Common myeloid progenitor, CD34-positive (primary cell): ENCODE data around the gene CEP128.

Experiments used
- CTCF ChIA-PET: fragments of 350-600 bp; sonication (Branson Sonifier 250); formaldehyde crosslinking; loops from one replicate; lab custom pipeline; 2021; ENCODE audit warnings: antibody characterized with exemption; lab: Charles Lee
- POLR2A ChIA-PET: fragments of 350-600 bp; sonication (Branson Sonifier 250); formaldehyde crosslinking; loops from one replicate; lab custom pipeline; 2021; ENCODE audit warnings: antibody characterized with exemption; lab: Charles Lee
- DNase-seq, 3 donors: peaks; one replicate each; pipeline versions ENCODE4 v3.0.0 to v3.0.0-alpha.2; 2013
- H3K27ac ChIP-seq, 2 experiments: 1 replicate in 1 of 2; 2 replicates in 1 of 2; pipeline ENCODE4 v1.7.0; 2013; ENCODE audit warnings: inconsistent platforms in 2 of 2, low read length in 2 of 2, mild to moderate bottlenecking in 2 of 2, low read depth in 1 of 2, moderate library complexity in 1 of 2; ENCODE audit not compliant: severe bottlenecking in 2 of 2, insufficient read depth in 1 of 2, poor library complexity in 1 of 2
- H3K27me3 ChIP-seq, 5 experiments: replicated peaks in 2 of 5; 1 replicate in 3 of 5; 2 replicates in 2 of 5; pipeline versions ENCODE4 v1.6.1 to v1.7.0; 2013; ENCODE audit warnings: low read length in 4 of 5, mild to moderate bottlenecking in 2 of 5, moderate library complexity in 2 of 5, inconsistent platforms in 1 of 5; ENCODE audit not compliant: insufficient read depth in 5 of 5, control insufficient read depth in 4 of 5
- H3K36me3 ChIP-seq, 4 experiments: 1 replicate in 2 of 4; 2 replicates in 2 of 4; pipeline versions ENCODE4 v1.6.1 to v1.7.0; 2013; ENCODE audit warnings: low read length in 3 of 4, control low read depth in 1 of 4, mild to moderate bottlenecking in 1 of 4; ENCODE audit not compliant: control insufficient read depth in 4 of 4, insufficient read depth in 4 of 4
- H3K4me1 ChIP-seq, 4 experiments: 1 replicate in 3 of 4; 2 replicates in 1 of 4; pipeline versions ENCODE4 v1.6.1 to v1.7.1; 2013; ENCODE audit warnings: low read length in 3 of 4, mild to moderate bottlenecking in 3 of 4, control low read depth in 1 of 4, inconsistent platforms in 1 of 4, moderate library complexity in 1 of 4; ENCODE audit not compliant: control insufficient read depth in 4 of 4, insufficient read depth in 4 of 4; ENCODE audit errors: control extremely low read depth in 1 of 4
- H3K4me3 ChIP-seq, 7 experiments: 1 replicate in 4 of 7; 2 replicates in 3 of 7; pipeline versions ENCODE4 v1.5.1 to v1.7.0; 2013; ENCODE audit warnings: mild to moderate bottlenecking in 7 of 7, low read length in 6 of 7, moderate library complexity in 6 of 7, inconsistent platforms in 2 of 7, low read depth in 2 of 7, control low read depth in 1 of 7; ENCODE audit not compliant: insufficient read depth in 4 of 7, control insufficient read depth in 1 of 7; ENCODE audit errors: extremely low read depth in 1 of 7
- H3K9me3 ChIP-seq, 5 experiments: 1 replicate in 4 of 5; 2 replicates in 1 of 5; pipeline versions ENCODE4 v1.6.1 to v1.7.1; 2013; ENCODE audit warnings: low read length in 4 of 5, mild to moderate bottlenecking in 2 of 5, inconsistent platforms in 1 of 5, low read depth in 1 of 5, moderate library complexity in 1 of 5; ENCODE audit not compliant: control insufficient read depth in 4 of 5, insufficient read depth in 2 of 5; ENCODE audit errors: control extremely low read depth in 1 of 5
- WGBS: methylation state at CpG from one replicate; pipeline ENCODE4 v1.1.5; 2013; ENCODE audit not compliant: insufficient coverage; 5-methylcytosine and 5-hydroxymethylcytosine counted together

Gene CEP128

DNA sequence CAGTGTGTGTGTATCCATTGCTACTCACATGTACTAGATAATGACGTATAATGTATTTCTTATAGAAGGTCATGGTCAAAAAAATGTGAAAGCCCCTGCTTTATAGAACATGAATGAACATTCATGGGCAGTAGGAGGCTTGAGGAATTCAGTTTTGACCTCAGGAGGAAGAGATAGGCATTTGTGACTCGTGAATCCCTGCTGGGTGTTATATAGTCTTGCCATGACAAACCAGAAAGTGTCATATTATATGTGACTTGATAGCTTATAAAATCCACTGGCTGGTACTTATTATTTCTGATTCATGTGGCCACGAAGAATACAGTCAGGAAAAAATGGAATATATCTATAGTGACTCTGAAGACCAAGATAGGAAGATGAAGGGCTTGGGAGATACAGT is 287.6 kb downstream of the CEP128 start:
- no peak for DNase-seq
- Histone ChIP-seq H3K4me3 (no peak overlapping the region), H3K4me1 (no peaks in the 10 kb centered on the region), H3K27ac (no peak overlapping the region), H3K9me3 (peaks cover 0 to 1% (median 0%) of the 10 kb centered on the region in 5 experiments), H3K36me3 (peaks cover 0 to 2% (median 0%) of the 10 kb centered on the region in 4 experiments), H3K27me3 (no peaks in the 10 kb centered on the region)
- WGBS, result 100% methylated on average over 3 of the region's 3 CpGs
- ChIA-PET POLR2A (no interaction called here), CTCF (no interaction called here)

DNA sequence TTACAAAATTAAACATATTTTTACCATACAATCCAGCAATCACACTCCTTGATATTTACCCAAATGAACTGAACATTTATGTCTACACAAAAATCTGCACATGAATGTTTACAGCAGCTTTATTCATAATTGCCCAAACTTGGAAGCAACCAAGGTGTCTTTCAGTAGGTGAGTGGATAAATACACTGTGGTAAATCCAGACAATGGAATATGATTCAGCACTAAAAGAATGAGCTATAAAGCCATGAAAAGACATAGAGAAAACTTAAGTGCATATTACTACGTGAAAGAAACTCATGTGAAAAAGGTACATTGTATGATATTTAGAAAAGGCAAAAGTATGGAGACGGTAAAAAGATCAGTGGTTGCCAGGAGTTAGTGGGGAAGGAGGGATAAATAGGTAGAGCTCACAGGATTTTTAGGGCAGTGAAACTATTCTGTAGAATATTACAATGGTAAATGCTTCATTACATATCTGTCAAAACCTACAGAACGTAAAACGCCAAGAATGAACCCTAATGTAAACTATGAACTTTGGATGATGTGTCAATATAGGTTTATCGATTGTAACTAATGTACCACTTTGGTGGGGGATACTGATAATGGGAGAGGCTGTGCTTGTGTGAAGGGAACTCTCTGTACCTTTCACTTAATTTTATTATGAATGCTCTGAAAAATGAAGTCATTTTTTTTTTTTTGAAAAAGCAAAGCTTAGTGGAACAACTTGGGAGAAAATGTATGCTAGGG is 295.7 kb downstream of the CEP128 start:
- no peak for DNase-seq
- Histone ChIP-seq H3K4me1 (no peaks in the 10 kb centered on the region), H3K27ac (no peak overlapping the region), H3K36me3 (peaks cover 0 to 2% (median 1%) of the 10 kb centered on the region in 4 experiments), H3K4me3 (no peak overlapping the region), H3K27me3 (no peaks in the 10 kb centered on the region), H3K9me3 (no peaks in the 10 kb centered on the region)
- CTCF ChIA-PET, result no interaction called here
- 100% methylated on average over 4 of the region's 5 CpGs for WGBS
- POLR2A ChIA-PET, result no interaction called here

DNA sequence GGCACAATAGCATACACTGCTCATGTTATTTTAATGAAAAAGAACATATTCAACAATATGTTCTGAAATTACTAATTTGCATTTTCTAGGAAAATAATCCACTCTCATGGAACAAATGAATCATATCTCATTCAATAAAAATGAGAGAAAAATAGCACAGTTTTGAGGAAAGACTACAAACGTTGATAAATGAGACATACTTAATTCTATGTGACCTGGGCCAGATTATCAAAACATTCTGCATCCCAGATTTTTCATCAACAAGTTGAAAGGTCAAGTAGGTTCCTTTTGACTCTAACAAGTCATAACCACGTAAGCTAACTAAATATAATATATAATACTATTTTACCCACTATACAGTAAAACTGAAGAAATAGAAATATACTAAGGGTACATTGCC is 296.7 kb downstream of the CEP128 start:
- WGBS, result no CpG with 5 or more reads among the region's 2 CpGs
- peaks cover 0 to 2% (median 1%) of the 10 kb centered on the region in 4 experiments for H3K36me3 ChIP-seq
- ChIA-PET POLR2A (no interaction called here), CTCF (no interaction called here)
- H3K9me3 ChIP-seq, result no peaks in the 10 kb centered on the region
- H3K27me3 ChIP-seq, result no peaks in the 10 kb centered on the region
- no peaks in the 10 kb centered on the region for H3K4me1 ChIP-seq
- no peak overlapping the region for H3K27ac ChIP-seq
- no peak overlapping the region for H3K4me3 ChIP-seq
- no peak for DNase-seq

DNA sequence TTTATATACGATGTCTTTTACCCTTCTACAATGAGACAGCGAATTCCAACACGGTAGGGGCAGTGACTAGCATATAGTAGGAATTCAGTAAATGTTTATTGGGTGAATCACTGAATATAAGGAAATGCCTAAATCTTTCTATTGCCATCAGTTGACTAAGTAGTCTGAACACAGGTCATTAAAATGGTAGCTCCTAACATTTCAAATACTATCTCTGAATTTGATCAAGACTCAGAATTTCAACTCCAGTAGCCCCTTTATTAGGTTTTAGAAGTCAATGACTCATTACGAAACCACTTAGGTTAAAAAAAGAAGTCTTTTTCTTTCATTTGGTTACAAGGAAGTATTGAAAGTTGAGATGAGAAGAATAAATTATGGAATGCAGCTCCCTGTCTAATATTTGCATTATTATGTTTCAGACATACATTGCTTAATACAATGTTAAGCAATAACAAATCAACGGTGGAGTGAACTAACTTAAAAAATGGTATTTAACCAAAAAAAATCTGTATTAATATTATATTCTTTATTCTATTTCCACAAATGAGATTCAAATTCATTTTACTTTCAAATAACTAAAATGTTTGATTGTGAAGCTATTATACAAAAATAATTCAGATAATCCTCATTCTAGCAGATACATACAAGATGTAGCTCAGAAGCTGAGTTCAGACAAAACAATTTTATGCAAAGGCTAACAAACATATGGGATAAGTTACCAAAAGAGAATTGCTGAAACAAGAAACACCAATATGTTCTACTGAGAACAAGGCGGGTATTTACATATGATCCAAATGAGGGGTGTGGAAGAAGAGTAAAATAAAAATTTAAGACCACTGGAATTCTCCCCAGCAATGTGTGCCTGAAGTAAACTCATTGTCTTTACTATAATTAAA is 302.7 kb downstream of the CEP128 start:
- Histone ChIP-seq H3K36me3 (peaks cover 0 to 2% (median 0%) of the 10 kb centered on the region in 4 experiments), H3K27ac (no peak overlapping the region), H3K4me1 (no peaks in the 10 kb centered on the region), H3K9me3 (no peaks in the 10 kb centered on the region), H3K27me3 (no peaks in the 10 kb centered on the region), H3K4me3 (no peak overlapping the region)
- 100% methylated on average over 2 of the region's 6 CpGs for WGBS
- ChIA-PET POLR2A (no interaction called here), CTCF (no interaction called here)
- DNase-seq, result no peak

- 100% methylated on average over 5 of the region's 10 CpGs for WGBS
Observed at GRCh38 chr14:80637756-80638619, 303.6 kb downstream of the CEP128 start.

DNA sequence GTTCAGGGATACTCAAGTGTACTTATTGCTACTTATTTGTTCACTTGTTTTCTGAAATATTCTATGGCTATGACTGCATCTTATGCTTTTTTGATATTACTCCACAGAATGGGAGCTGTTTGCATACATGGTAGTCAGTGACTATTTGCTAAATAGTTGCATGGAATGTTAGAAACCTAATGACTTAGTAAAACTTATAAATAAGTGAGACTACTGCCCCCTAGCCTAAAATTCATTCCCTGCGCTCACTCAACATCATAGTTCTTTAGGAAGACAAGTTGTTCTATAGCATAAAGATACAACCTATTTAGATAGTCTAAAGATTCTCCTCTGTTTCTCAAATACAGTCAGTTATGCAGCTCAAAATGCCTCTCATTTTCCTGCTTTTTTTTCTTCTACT is 305.5 kb downstream of the CEP128 start:
- H3K36me3 ChIP-seq, result no peaks in the 10 kb centered on the region
- ChIA-PET POLR2A (no interaction called here), CTCF (no interaction called here)
- H3K4me1 ChIP-seq, result no peaks in the 10 kb centered on the region
- no peak for DNase-seq
- no peaks in the 10 kb centered on the region for H3K9me3 ChIP-seq
- WGBS, result 100% methylated on average over 1 of the region's 1 CpG
- no peaks in the 10 kb centered on the region for H3K27me3 ChIP-seq
- H3K4me3 ChIP-seq, result no peak overlapping the region
- no peak overlapping the region for H3K27ac ChIP-seq

More at GRCh38 chr14:80637756-80638619, 303.6 kb downstream of the CEP128 start:
- Histone ChIP-seq H3K9me3 (no peaks in the 10 kb centered on the region), H3K4me1 (no peaks in the 10 kb centered on the region), H3K27ac (no peak overlapping the region), H3K36me3 (peaks cover 0 to 2% (median 0%) of the 10 kb centered on the region in 4 experiments), H3K27me3 (no peaks in the 10 kb centered on the region), H3K4me3 (no peak overlapping the region)
- ChIA-PET POLR2A (no interaction called here), CTCF (no interaction called here)
- no peak for DNase-seq
